HEK293T (cell line): ENCODE measurements around the gene OCA2.

Experiments used
- BHLHE40 ChIP-seq: fragments of 450-650 bp; IDR thresholded peaks from 2 replicates; pipeline ENCODE4 v1.6.1; 2016; ENCODE audit warnings: mild to moderate bottlenecking, moderate library complexity, borderline replicate concordance
- ELF4 ChIP-seq: fragments of 450-650 bp; IDR thresholded peaks from 2 replicates; pipeline ENCODE4 v1.6.1; 2017; ENCODE audit warnings: antibody characterized with exemption
- FOXA1 ChIP-seq: fragments of 450-650 bp; IDR thresholded peaks from 2 replicates; pipeline ENCODE4 v1.6.1; 2016; ENCODE audit warnings: mild to moderate bottlenecking
- FOXK2 ChIP-seq: fragments of 450-650 bp; IDR thresholded peaks from 2 replicates; pipeline ENCODE4 v1.6.1; 2016; ENCODE audit warnings: mild to moderate bottlenecking
- FOXM1 ChIP-seq: fragments of 450-650 bp; IDR thresholded peaks from 2 replicates; pipeline ENCODE4 v1.6.1; 2017; ENCODE audit warnings: mild to moderate bottlenecking, borderline replicate concordance
- HDGF ChIP-seq: fragments of 450-650 bp; IDR thresholded peaks from 2 replicates; pipeline ENCODE4 v1.6.1; 2017; ENCODE audit warnings: antibody characterized with exemption, borderline replicate concordance
- L3MBTL2 ChIP-seq: fragments of 450-650 bp; conservative IDR thresholded peaks from 2 replicates; pipeline ENCODE4 v1.6.1; 2016; ENCODE audit warnings: mild to moderate bottlenecking
- NFRKB ChIP-seq: fragments of 450-650 bp; IDR thresholded peaks from 2 replicates; pipeline ENCODE4 v1.6.1; 2016; ENCODE audit warnings: mild to moderate bottlenecking, moderate library complexity
- SP1 ChIP-seq: fragments of 450-650 bp; IDR thresholded peaks from 2 replicates; pipeline ENCODE4 v1.6.1; 2017
- SUZ12 ChIP-seq: fragments of 450-650 bp; IDR thresholded peaks from 2 replicates; pipeline ENCODE4 v1.6.1; 2016; ENCODE audit warnings: mild to moderate bottlenecking
- TARDBP ChIP-seq: fragments of 450-650 bp; IDR thresholded peaks from 2 replicates; pipeline ENCODE4 v1.6.1; 2016
- TF ChIP-seq, protein P1 (sequence below): fragments of 450-650 bp; IDR thresholded peaks from 2 replicates; pipeline ENCODE4 v1.6.1; 2016

DNA sequence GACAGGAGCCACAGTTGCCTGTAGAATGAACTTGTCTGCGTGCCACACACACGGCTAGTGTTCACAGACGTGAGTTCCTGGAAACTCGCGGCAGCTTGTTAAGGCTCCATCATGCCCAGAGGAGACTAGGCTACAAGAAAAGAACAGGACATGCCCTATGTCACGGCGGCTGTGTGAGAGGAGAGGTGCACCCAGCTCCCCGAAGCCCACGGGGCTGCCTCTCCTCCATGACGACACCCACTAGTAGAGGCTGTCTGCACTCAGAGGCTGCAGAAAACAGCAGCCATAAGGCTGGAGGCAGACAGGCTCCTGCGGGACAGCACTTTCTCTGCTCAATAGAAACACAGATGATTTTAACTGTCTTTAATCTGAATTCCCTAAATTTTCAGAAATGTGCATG lies 19.0 kb upstream of the OCA2 start:
- TF ChIP-seq ELF4 (no peak), HDGF (no peak), SP1 (no peak), FOXM1 (no peak), FOXA1 (no peak), L3MBTL2 (no peak), FOXK2 (no peak), BHLHE40 (no peak), SUZ12 (no peak), TARDBP (no peak), NFRKB (no peak)
- TF ChIP-seq, protein P1, sequence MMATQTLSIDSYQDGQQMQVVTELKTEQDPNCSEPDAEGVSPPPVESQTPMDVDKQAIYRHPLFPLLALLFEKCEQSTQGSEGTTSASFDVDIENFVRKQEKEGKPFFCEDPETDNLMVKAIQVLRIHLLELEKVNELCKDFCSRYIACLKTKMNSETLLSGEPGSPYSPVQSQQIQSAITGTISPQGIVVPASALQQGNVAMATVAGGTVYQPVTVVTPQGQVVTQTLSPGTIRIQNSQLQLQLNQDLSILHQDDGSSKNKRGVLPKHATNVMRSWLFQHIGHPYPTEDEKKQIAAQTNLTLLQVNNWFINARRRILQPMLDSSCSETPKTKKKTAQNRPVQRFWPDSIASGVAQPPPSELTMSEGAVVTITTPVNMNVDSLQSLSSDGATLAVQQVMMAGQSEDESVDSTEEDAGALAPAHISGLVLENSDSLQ: no peak
